ENCODE data around the gene ATP6V1A. TPM values are rescaled to one million over a fixed set of nuclear protein-coding genes. Genes with fewer than 3 reads are reported as not detected.

The ATP6V1A gene
- total and polyA plus RNA-seq, 2 donors (not counting 1 experiment from before 2014, with no cell fraction given) = 7.6 to 44.3 TPM

DNA sequence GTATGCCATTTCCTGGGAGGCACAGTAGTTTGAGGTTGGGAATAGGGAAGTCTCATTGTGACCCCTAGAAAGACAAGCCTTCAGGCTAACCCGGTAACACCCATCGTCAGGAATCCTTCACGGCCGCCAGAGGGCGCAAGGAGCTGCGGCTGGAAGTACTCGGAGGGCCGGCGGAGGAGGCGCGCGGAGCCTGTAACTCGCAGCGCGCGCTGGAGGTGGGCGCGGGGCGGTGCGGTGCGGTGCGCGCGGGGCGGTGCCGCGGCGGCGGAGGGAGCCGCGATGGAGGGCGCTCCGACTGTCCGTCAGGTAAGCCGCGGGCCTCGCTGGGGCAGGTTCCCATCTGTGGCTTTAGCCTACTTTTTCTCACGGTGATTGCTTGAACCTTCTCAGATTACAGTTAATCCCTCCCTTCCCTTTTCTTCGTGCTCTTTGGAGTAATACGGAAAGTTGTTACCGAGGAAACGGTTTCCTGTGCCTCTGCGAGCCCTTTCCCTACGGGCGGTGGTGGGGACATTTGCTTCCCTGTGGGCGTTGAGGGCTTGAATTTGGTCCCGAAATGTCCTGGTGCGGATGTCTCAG is 91.9 kb downstream of the ATP6V1A start, which contains the start of gene GRAMD1C:
Gene GRAMD1C, plus strand, starts transcription at position 158 of the 579 bp plus-strand sequence. Its CDS starts 122 bp downstream, at position 280.
- no peaks in the 10 kb centered on the region for H3K27me3 Mint-ChIP-seq
- peaks cover 29% of the 10 kb centered on the region for H3K4me1 Mint-ChIP-seq
- ChIA-PET CTCF (interaction anchor here (0.6 to 4.5 kb wide), 24 partner anchors 8 to 1100 kb away, joined by 3 to 42 read pairs (median 4); partner anchors contain the start of genes ATP6V1A and NAA50), POLR2A (interaction anchor here (0.6 to 1.7 kb wide), 10 partner anchors 8 to 322 kb away, joined by 3 to 9 read pairs (median 5); partner anchors contain the start of genes ATP6V1A and NAA50)
- intact Hi-C loops (cut with micrococcal nuclease) = loop anchor here (1.0 to 10.0 kb wide), 7 partner anchors 8 to 1306 kb away; partner anchors contain the start of genes CCDC191, QTRT2 and ZBTB20
- no peaks in the 10 kb centered on the region for H3K9me3 Mint-ChIP-seq (ENCODE audit: insufficient read depth)
- Histone ChIP-seq H3K9ac (ENCODE audit: low read length) (peak within 1 kb of the TSS; percentile 84), H3K9me3 (ENCODE audit: control extremely low read depth in 1 of 3, control insufficient read depth in 2 of 3, insufficient read depth in 1 of 3, low read length in 2 of 3) (no peaks in the 10 kb centered on the region), H3K4me2 (replicated peaks; ENCODE audit: low read depth, low read length, poor library complexity, severe bottlenecking) (peak within 1 kb of the TSS; percentile 88), H2AFZ (ENCODE audit: insufficient read depth, low read depth, low read length, poor library complexity, severe bottlenecking) (peak within 1 kb of the TSS; percentile 93), H4K20me1 (ENCODE audit: control insufficient read depth, insufficient read depth, low read length, poor library complexity, severe bottlenecking) (no peaks in the 10 kb centered on the region), H3K4me3 (ENCODE audit: control extremely low read depth in 1 of 5, extremely low read depth in 1 of 5, insufficient read depth in 1 of 5, low read depth in 2 of 5, low read length in 4 of 5) (peak within 1 kb of the TSS; percentile 59 to 84 (median 70)), H3K27ac (ENCODE audit: low read length in 2 of 2) (peak within 1 kb of the TSS; percentile 8 to 62), H3K36me3 (replicated peaks in 1 of 2; ENCODE audit: control extremely low read depth in 1 of 2, control insufficient read depth in 1 of 2, extremely low read depth in 1 of 2, insufficient read depth in 2 of 2, low read length in 1 of 2) (no peaks in the 10 kb centered on the region), H3K4me1 (ENCODE audit: control insufficient read depth in 2 of 2, insufficient read depth in 2 of 2, low read length in 2 of 2) (peaks cover 7 to 13% of the 10 kb centered on the region in 2 donors), H3K27me3 (replicated peaks in 1 of 4; ENCODE audit: control extremely low read depth in 1 of 4, control insufficient read depth in 3 of 4, insufficient read depth in 4 of 4, low read length in 3 of 4) (no peaks in the 10 kb centered on the region), H3K79me2 (ENCODE audit: control insufficient read depth, insufficient read depth, low read length) (no peaks in the 10 kb centered on the region)
- ATAC-seq (ENCODE audit: low read depth) (peak; percentile 99), DNase-seq (peak; percentile 92)
- no peak for TF ChIP-seq EZH2 (IDR thresholded peaks at IDR 0.05; ENCODE audit: borderline replicate concordance, insufficient read depth, low read depth, low read length, poor library complexity, severe bottlenecking)
- TF ChIP-seq, protein P1, sequence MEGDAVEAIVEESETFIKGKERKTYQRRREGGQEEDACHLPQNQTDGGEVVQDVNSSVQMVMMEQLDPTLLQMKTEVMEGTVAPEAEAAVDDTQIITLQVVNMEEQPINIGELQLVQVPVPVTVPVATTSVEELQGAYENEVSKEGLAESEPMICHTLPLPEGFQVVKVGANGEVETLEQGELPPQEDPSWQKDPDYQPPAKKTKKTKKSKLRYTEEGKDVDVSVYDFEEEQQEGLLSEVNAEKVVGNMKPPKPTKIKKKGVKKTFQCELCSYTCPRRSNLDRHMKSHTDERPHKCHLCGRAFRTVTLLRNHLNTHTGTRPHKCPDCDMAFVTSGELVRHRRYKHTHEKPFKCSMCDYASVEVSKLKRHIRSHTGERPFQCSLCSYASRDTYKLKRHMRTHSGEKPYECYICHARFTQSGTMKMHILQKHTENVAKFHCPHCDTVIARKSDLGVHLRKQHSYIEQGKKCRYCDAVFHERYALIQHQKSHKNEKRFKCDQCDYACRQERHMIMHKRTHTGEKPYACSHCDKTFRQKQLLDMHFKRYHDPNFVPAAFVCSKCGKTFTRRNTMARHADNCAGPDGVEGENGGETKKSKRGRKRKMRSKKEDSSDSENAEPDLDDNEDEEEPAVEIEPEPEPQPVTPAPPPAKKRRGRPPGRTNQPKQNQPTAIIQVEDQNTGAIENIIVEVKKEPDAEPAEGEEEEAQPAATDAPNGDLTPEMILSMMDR (IDR thresholded peaks at IDR 0.05) = peak; percentile 84
- H3K27ac Mint-ChIP-seq = peak within 1 kb of the TSS; percentile 71
- H3K4me3 Mint-ChIP-seq = peak within 1 kb of the TSS; percentile 91
- under 1% methylated on average over 39 of the region's 48 CpGs for WGBS (ENCODE audit: insufficient coverage)

- H3K9ac ChIP-seq (ENCODE audit: low read length) = peak overlapping the region; percentile 84
These were observed 92.7 kb downstream of the ATP6V1A start for GRCh38 chr3:113839551-113839950.

More at GRCh38 chr3:113839551-113839950, 92.7 kb downstream of the ATP6V1A start:
- peaks cover 29% of the 10 kb centered on the region for H3K4me1 Mint-ChIP-seq
- peak overlapping the region; percentile 88 for H3K4me2 ChIP-seq (replicated peaks; ENCODE audit: low read depth, low read length, poor library complexity, severe bottlenecking)
- ATAC-seq (ENCODE audit: low read depth) (no peak), DNase-seq (no peak)
- H3K27ac Mint-ChIP-seq = peak overlapping the region; percentile 60
- WGBS (ENCODE audit: insufficient coverage) = no CpG with 5 or more reads among the region's 2 CpGs
- H3K27me3 ChIP-seq (replicated peaks in 1 of 4; ENCODE audit: control extremely low read depth in 1 of 4, control insufficient read depth in 3 of 4, insufficient read depth in 4 of 4, low read length in 3 of 4) = no peaks in the 10 kb centered on the region
- no peaks in the 10 kb centered on the region for H3K79me2 ChIP-seq (ENCODE audit: control insufficient read depth, insufficient read depth, low read length)
- peak overlapping the region; percentile 93 for H2AFZ ChIP-seq (ENCODE audit: insufficient read depth, low read depth, low read length, poor library complexity, severe bottlenecking)
- TF ChIP-seq EZH2 (IDR thresholded peaks at IDR 0.05; ENCODE audit: borderline replicate concordance, insufficient read depth, low read depth, low read length, poor library complexity, severe bottlenecking) = no peak
- TF ChIP-seq, protein P1 (IDR thresholded peaks at IDR 0.05) = no peak
- peak overlapping the region; percentile 91 for H3K4me3 Mint-ChIP-seq
- no peaks in the 10 kb centered on the region for H3K9me3 Mint-ChIP-seq (ENCODE audit: insufficient read depth)
- ChIA-PET CTCF (interaction anchor here (0.6 to 4.5 kb wide), 15 partner anchors 12 to 203 kb away, joined by 3 to 42 read pairs (median 4); partner anchors contain the start of genes ATP6V1A and NAA50), POLR2A (interaction anchor here (0.9 to 1.7 kb wide), 3 partner anchors 9 to 94 kb away, joined by 3 to 6 read pairs (median 5); partner anchors contain the start of gene NAA50)
- H4K20me1 ChIP-seq (ENCODE audit: control insufficient read depth, insufficient read depth, low read length, poor library complexity, severe bottlenecking) = no peaks in the 10 kb centered on the region
- no peaks in the 10 kb centered on the region for H3K27me3 Mint-ChIP-seq
- H3K9me3 ChIP-seq (ENCODE audit: control extremely low read depth in 1 of 3, control insufficient read depth in 2 of 3, insufficient read depth in 1 of 3, low read length in 2 of 3) = no peaks in the 10 kb centered on the region
- peak overlapping the region in 2 of 5 experiments; percentile 81 to 84 for H3K4me3 ChIP-seq (ENCODE audit: control extremely low read depth in 1 of 5, extremely low read depth in 1 of 5, insufficient read depth in 1 of 5, low read depth in 2 of 5, low read length in 4 of 5)
- no peaks in the 10 kb centered on the region for H3K36me3 ChIP-seq (replicated peaks in 1 of 2; ENCODE audit: control extremely low read depth in 1 of 2, control insufficient read depth in 1 of 2, extremely low read depth in 1 of 2, insufficient read depth in 2 of 2, low read length in 1 of 2)
- peaks cover 7 to 13% of the 10 kb centered on the region in 2 donors for H3K4me1 ChIP-seq (ENCODE audit: control insufficient read depth in 2 of 2, insufficient read depth in 2 of 2, low read length in 2 of 2)
- intact Hi-C loops (cut with micrococcal nuclease) = loop anchor here (2.0 to 10.0 kb wide), 5 partner anchors 15 to 1305 kb away; partner anchors contain the start of gene ZBTB20
- H3K27ac ChIP-seq (ENCODE audit: low read length in 2 of 2) = no peak overlapping the region
